ENCODE measurements around the gene ATG2B. TPM values are rescaled to one million over a fixed set of nuclear protein-coding genes. Genes with fewer than 3 reads are reported as not detected.
A peak's percentile ranks its signal among the peaks of the same experiment; 100 is the strongest.

ATG2B gene
- total and polyA plus RNA-seq, 2 of the 4 experiments (the other 2 are of a cell fraction): 6.9 to 22.0 TPM

DNA sequence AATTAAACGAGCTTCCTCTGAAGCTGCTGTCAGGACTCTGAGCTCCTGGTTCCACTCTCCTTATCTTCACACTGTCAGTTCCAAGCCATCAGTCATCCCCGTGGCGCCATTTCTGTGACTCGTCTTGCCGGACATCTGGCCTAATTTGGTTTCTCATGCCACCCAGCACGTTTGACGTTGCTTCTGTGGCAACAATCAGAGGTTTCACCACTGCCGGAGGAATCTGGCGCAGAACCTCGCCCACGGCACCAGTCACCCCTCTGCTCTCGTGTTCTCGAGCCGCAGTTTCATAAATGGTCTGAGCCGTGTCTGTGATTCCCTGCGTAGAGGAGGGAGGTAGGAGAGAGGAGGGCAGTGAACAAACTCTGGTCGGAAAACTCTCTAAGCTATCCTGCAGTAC lies 77.5 kb downstream of the ATG2B start:
- WGBS, 2 experiments (ENCODE audit: extremely low coverage in 2 of 2, insufficient read length in 1 of 2): 2% methylated on average over 6 of the region's 17 CpGs; no CpG with 5 or more reads in 1 of the 2 experiments
- Histone ChIP-seq H4K5ac (ENCODE audit: low read depth, low read length) (no peak overlapping the region), H3K27ac (ENCODE audit: insufficient read depth, low read length) (peak overlapping the region; percentile 44), H3K56ac (ENCODE audit: extremely low read depth, insufficient read depth, low read length) (no peak overlapping the region; the same call in 1 of the 2 replicates), H2AK5ac (ENCODE audit: low read depth, low read length) (no peak overlapping the region), H3K4me2 (ENCODE audit: low read depth, low read length) (peak overlapping the region; percentile 80), H3K36me3 (ENCODE audit: control insufficient read depth, insufficient read depth, low read length) (peaks cover 16% of the 10 kb centered on the region), H3K14ac (replicated peaks; ENCODE audit: low read depth, low read length) (peak overlapping the region; percentile 55), H2BK20ac (ENCODE audit: low read depth, low read length) (0 out of 2 replicates have a peak overlapping the region, but pooled peaks have one; percentile 10), H3K4me1 (ENCODE audit: control insufficient read depth, insufficient read depth, low read length) (peaks cover 5% of the 10 kb centered on the region), H4K8ac (ENCODE audit: low read depth in 2 of 2, low read length in 2 of 2) (peak overlapping the region in 1 of 2 experiments; percentile 32; a peak in 2 of 4 replicates), H3K9ac (ENCODE audit: low read depth, low read length) (peak overlapping the region; percentile 2), H3K23ac (ENCODE audit: low read depth, low read length) (0 out of 2 replicates have a peak overlapping the region, but pooled peaks have one; percentile 57), H2BK5ac (ENCODE audit: low read depth, low read length, poor library complexity, severe bottlenecking) (peak overlapping the region; percentile 64), H3K27me3 (ENCODE audit: control insufficient read depth, insufficient read depth, low read length) (no peaks in the 10 kb centered on the region), H2AFZ (replicated peaks; ENCODE audit: low read length, poor library complexity) (peak overlapping the region; percentile 87), H3K4me3 (ENCODE audit: insufficient read depth, low read depth, low read length) (peak overlapping the region; percentile 20; the same call in 1 of the 2 replicates), H3K18ac (ENCODE audit: low read depth, low read length) (no peak overlapping the region), H3K9me1 (ENCODE audit: insufficient read depth, low read length) (0 out of 2 replicates have a peak, but pooled peaks cover 2% of the 10 kb centered on the region), H4K20me1 (ENCODE audit: insufficient read depth, low read length) (no peaks in the 10 kb centered on the region), H3K4ac (ENCODE audit: low read depth, low read length) (peak overlapping the region; percentile 51; the same call in 1 of the 2 replicates), H3K9me3 (ENCODE audit: control insufficient read depth, insufficient read depth, low read length) (no peaks in the 10 kb centered on the region), H2BK15ac (ENCODE audit: low read depth, low read length) (no peak overlapping the region), H2BK120ac (ENCODE audit: low read depth, low read length) (peak overlapping the region; percentile 50), H2AK9ac (replicated peaks; ENCODE audit: low read depth, low read length, poor library complexity) (peak overlapping the region; percentile 12), H4K91ac (ENCODE audit: insufficient read depth, low read depth, low read length) (peak overlapping the region; percentile 12), H3K79me1 (ENCODE audit: low read depth in 1 of 2, low read length in 2 of 2) (peaks cover 0 to 3% of the 10 kb centered on the region in 2 experiments; a peak in 1 of 4 replicates)
- DNase-seq (peak; percentile 91), ATAC-seq (ENCODE audit: low read depth) (peak; percentile 90)
- ChIA-PET POLR2A (ENCODE audit: unreplicated experiment) (no interaction called here), CTCF (interaction anchor here (0.6 to 1.3 kb wide), 4 partner anchors 10 to 185 kb away, joined by 3 read pairs; no protein-coding TSS in a partner anchor)
- dilution Hi-C loops (cut with HindIII; ENCODE audit: low sequenced_read_pairs, unreplicated experiment) (no loop called here), intact Hi-C loops (cut with micrococcal nuclease) (loop anchor here (10.0 kb wide), 1 partner anchor 219 kb away; the partner anchor contains the start of gene PAPOLA), in situ Hi-C loops (cut with MboI; ENCODE audit: low sequenced_read_pairs) (no loop called here)
- no TSS peak for BruUV-seq (replicated peaks)
- TF ChIP-seq POLR2A (IDR thresholded peaks at IDR 0.05; ENCODE audit: low read depth, low read length) (peak; percentile 82), RFX5 (IDR thresholded peaks at IDR 0.05; ENCODE audit: low read depth, low read length) (no peak), BHLHE40 (IDR thresholded peaks at IDR 0.05; ENCODE audit: low read depth, low read length) (peak; percentile 96), USF2 (IDR thresholded peaks at IDR 0.05; ENCODE audit: low read depth, low read length) (no peak), MAFK (IDR thresholded peaks at IDR 0.05; ENCODE audit: low read depth, low read length) (no peak), SMC3 (IDR thresholded peaks at IDR 0.05; ENCODE audit: low read depth, low read length) (no peak), NFE2L2 (IDR thresholded peaks at IDR 0.05; ENCODE audit: low read depth, low read length) (no peak), CHD1 (IDR thresholded peaks at IDR 0.05; ENCODE audit: low read depth, low read length) (peak; percentile 52; the same call in 1 of the 2 replicates), MAZ (IDR thresholded peaks at IDR 0.05; ENCODE audit: borderline replicate concordance, low read depth, low read length) (peak; percentile 58; the same call in 1 of the 2 replicates), MXI1 (IDR thresholded peaks at IDR 0.05; ENCODE audit: borderline replicate concordance, low read depth, low read length) (no peak), ELK1 (IDR thresholded peaks at IDR 0.05; ENCODE audit: borderline replicate concordance, low read depth, low read length) (0 out of 2 replicates have a peak, but pooled peaks have one; percentile 15), FOS (IDR thresholded peaks at IDR 0.05; ENCODE audit: low read depth, low read length) (peak; percentile 87), RCOR1 (IDR thresholded peaks at IDR 0.05; ENCODE audit: insufficient replicate concordance, low read length) (peak; percentile 83), RAD21 (IDR thresholded peaks at IDR 0.05; ENCODE audit: low read length) (no peak)
- TF ChIP-seq, protein P1, sequence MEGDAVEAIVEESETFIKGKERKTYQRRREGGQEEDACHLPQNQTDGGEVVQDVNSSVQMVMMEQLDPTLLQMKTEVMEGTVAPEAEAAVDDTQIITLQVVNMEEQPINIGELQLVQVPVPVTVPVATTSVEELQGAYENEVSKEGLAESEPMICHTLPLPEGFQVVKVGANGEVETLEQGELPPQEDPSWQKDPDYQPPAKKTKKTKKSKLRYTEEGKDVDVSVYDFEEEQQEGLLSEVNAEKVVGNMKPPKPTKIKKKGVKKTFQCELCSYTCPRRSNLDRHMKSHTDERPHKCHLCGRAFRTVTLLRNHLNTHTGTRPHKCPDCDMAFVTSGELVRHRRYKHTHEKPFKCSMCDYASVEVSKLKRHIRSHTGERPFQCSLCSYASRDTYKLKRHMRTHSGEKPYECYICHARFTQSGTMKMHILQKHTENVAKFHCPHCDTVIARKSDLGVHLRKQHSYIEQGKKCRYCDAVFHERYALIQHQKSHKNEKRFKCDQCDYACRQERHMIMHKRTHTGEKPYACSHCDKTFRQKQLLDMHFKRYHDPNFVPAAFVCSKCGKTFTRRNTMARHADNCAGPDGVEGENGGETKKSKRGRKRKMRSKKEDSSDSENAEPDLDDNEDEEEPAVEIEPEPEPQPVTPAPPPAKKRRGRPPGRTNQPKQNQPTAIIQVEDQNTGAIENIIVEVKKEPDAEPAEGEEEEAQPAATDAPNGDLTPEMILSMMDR (conservative IDR thresholded peaks at IDR 0.05; ENCODE audit: low read depth, low read length): no peak

Measured in IMR-90 (cell line).